Prostate gland (tissue), 2 donors: ENCODE measurements around the gene CTDSP1. TPM values are rescaled to one million over a fixed set of nuclear protein-coding genes. Genes with fewer than 3 reads are reported as not detected.

ENCODE experiments used
- DNase-seq: peaks from one replicate; pipeline ENCODE4 v3.0.0-alpha.2; 2019; ENCODE audit warnings: low spot score
- H3K27ac ChIP-seq, 2 donors: fragments of 200-600 bp; sonication (generic); 2 replicates each; pipeline ENCODE4 v1.5.1; 2017 to 2019
- H3K27me3 ChIP-seq: fragments of 200-600 bp; sonication (generic); replicated peaks from 2 replicates; pipeline ENCODE4 v1.5.1; 2019; ENCODE audit not compliant: insufficient read depth
- H3K36me3 ChIP-seq, 2 donors: fragments of 200-600 bp; sonication (generic); 1 replicate in 1 of 2; 2 replicates in 1 of 2; pipeline versions ENCODE4 v1.5.1 to v1.8.1; 2017 to 2019
- H3K4me1 ChIP-seq: fragments of 200-600 bp; sonication (generic); replicated peaks from 2 replicates; pipeline ENCODE4 v1.5.1; 2019
- H3K4me3 ChIP-seq, 2 donors: fragments of 200-600 bp; sonication (generic); 2 replicates each; pipeline ENCODE4 v1.5.1; 2017 to 2019
- H3K9me3 ChIP-seq: fragments of 200-600 bp; sonication (generic); 2 replicates; pipeline ENCODE4 v1.5.1; 2017
- CTCF ChIP-seq, 4 experiments: fragments of 200-600 bp in 2 of 4; fragments of 450-650 bp in 2 of 4; sonication (generic) in 2 of 4; IDR thresholded peaks; 1 replicate in 3 of 4; 2 replicates in 1 of 4; pipeline ENCODE4 v1.5.1; 2016 to 2019; ENCODE audit warnings: antibody characterized with exemption in 4 of 4, mild to moderate bottlenecking in 2 of 4, moderate library complexity in 2 of 4
- POLR2A ChIP-seq: fragments of 450-650 bp; IDR thresholded peaks from one replicate; pipeline ENCODE4 v1.6.1; 2016; ENCODE audit warnings: antibody characterized with exemption, mild to moderate bottlenecking
- POLR2AphosphoS5 ChIP-seq: sonication (generic); formaldehyde crosslinking; IDR thresholded peaks from one replicate; pipeline ENCODE4 v1.6.1; 2017; ENCODE audit warnings: antibody characterized with exemption
- WGBS: methylation state at CpG from one replicate; pipeline ENCODE4 v1.1.5; 2018; 5-methylcytosine and 5-hydroxymethylcytosine counted together
- intact Hi-C: fragments of 100-400 bp; cut with DNase I; formaldehyde crosslinking; loops from one replicate; pipeline ENCODE4 v1.14.2; 2022
- total RNA-seq, 2 donors: library from RNA; depleted of rRNA; stranded (reverse); fragments of >200 nt; gene quantifications; one replicate each; pipeline ENCODE4 v1.1.0, GENCODE V29; 2016

Gene CTDSP1
- total RNA-seq, 2 donors from 2014 or later = 145 to 180 TPM

GRCh38 chr2:218427741-218428140 lies 28.1 kb downstream of the CTDSP1 start:
- Histone ChIP-seq H3K27me3 (no peaks in the 10 kb centered on the region), H3K9me3 (no peaks in the 10 kb centered on the region), H3K27ac (no peak overlapping the region), H3K4me1 (no peaks in the 10 kb centered on the region), H3K36me3 (no peaks in the 10 kb centered on the region), H3K4me3 (no peak overlapping the region)
- DNase-seq = no peak
- TF ChIP-seq POLR2AphosphoS5 (no peak), POLR2A (no peak)
- intact Hi-C loops = no loop called here
- WGBS = 76% methylated on average over 11 of the region's 11 CpGs

GRCh38 chr2:218428846-218429558 lies 29.3 kb downstream of the CTDSP1 start:
- TF ChIP-seq CTCF (IDR thresholded peaks at IDR 0.05) = no peak
- no peak for TF ChIP-seq POLR2A
- no peak for TF ChIP-seq POLR2AphosphoS5
- DNase-seq = no peak
- no peak overlapping the region for H3K4me3 ChIP-seq
- no peak overlapping the region for H3K27ac ChIP-seq
- H3K9me3 ChIP-seq = no peaks in the 10 kb centered on the region
- 84% methylated on average over 24 of the region's 24 CpGs for WGBS
- H3K36me3 ChIP-seq = no peaks in the 10 kb centered on the region
- no peaks in the 10 kb centered on the region for H3K27me3 ChIP-seq
- intact Hi-C loops = no loop called here
- no peaks in the 10 kb centered on the region for H3K4me1 ChIP-seq

GRCh38 chr2:218429911-218430692 lies 30.4 kb downstream of the CTDSP1 start:
- Histone ChIP-seq H3K4me3 (no peak overlapping the region), H3K4me1 (no peaks in the 10 kb centered on the region), H3K27ac (no peak overlapping the region), H3K9me3 (no peaks in the 10 kb centered on the region), H3K36me3 (no peaks in the 10 kb centered on the region), H3K27me3 (no peaks in the 10 kb centered on the region)
- no peak for DNase-seq
- intact Hi-C loops = no loop called here
- TF ChIP-seq POLR2AphosphoS5 (no peak), CTCF (IDR thresholded peaks at IDR 0.05) (no peak), POLR2A (no peak)
- WGBS = 73% methylated on average over 9 of the region's 9 CpGs

GRCh38 chr2:218430721-218431120 lies 31.1 kb downstream of the CTDSP1 start:
- intact Hi-C loops = no loop called here
- TF ChIP-seq CTCF (IDR thresholded peaks at IDR 0.05) = no peak
- no peak for TF ChIP-seq POLR2A
- Histone ChIP-seq H3K4me3 (no peak overlapping the region), H3K9me3 (no peaks in the 10 kb centered on the region), H3K4me1 (no peaks in the 10 kb centered on the region), H3K27ac (no peak overlapping the region), H3K36me3 (no peaks in the 10 kb centered on the region), H3K27me3 (no peaks in the 10 kb centered on the region)
- no peak for DNase-seq
- WGBS = 84% methylated on average over 11 of the region's 11 CpGs

- Histone ChIP-seq H3K27me3 (no peaks in the 10 kb centered on the region), H3K4me1 (no peaks in the 10 kb centered on the region), H3K4me3 (no peak overlapping the region), H3K36me3 (no peaks in the 10 kb centered on the region), H3K27ac (no peak overlapping the region), H3K9me3 (no peaks in the 10 kb centered on the region)
- DNase-seq = no peak
- intact Hi-C loops = no loop called here
- TF ChIP-seq POLR2AphosphoS5 (no peak), POLR2A (no peak), CTCF (IDR thresholded peaks at IDR 0.05) (no peak)
- 89% methylated on average over 10 of the region's 10 CpGs for WGBS
These were observed 32.2 kb downstream of the CTDSP1 start for GRCh38 chr2:218431878-218432277.
